Measurements from ENCODE around the gene EMC8.

EMC8 gene

GRCh38 chr16:85781695-85782370, 17.5 kb downstream of the EMC8 start:
- no peak for FAIRE-seq

GRCh38 chr16:85781156-85781555, 18.2 kb downstream of the EMC8 start:
- FAIRE-seq, result no peak

- FAIRE-seq, result no peak
Measured at GRCh38 chr16:85780281-85780680, 19.1 kb downstream of the EMC8 start.

GRCh38 chr16:85778873-85779272, 20.5 kb downstream of the EMC8 start:
- no peak for FAIRE-seq

- FAIRE-seq, result no peak
Measured at GRCh38 chr16:85777583-85778310, 21.6 kb downstream of the EMC8 start.

GRCh38 chr16:85774811-85775210, 24.5 kb downstream of the EMC8 start:
- FAIRE-seq, result no peak

- FAIRE-seq, result no peak
Measured at GRCh38 chr16:85774136-85774535, 25.2 kb downstream of the EMC8 start.

- FAIRE-seq, result no peak
Measured at GRCh38 chr16:85773044-85773443, 26.3 kb downstream of the EMC8 start.

GRCh38 chr16:85770741-85771140, 28.6 kb downstream of the EMC8 start:
- FAIRE-seq, result no peak

- FAIRE-seq, result no peak
Measured at GRCh38 chr16:85768199-85768598, 31.1 kb downstream of the EMC8 start.

- no peak for FAIRE-seq
Measured at GRCh38 chr16:85767531-85767930, 31.8 kb downstream of the EMC8 start.

GRCh38 chr16:85765767-85766166, 33.6 kb downstream of the EMC8 start:
- no peak for FAIRE-seq

- FAIRE-seq, result no peak
Measured at GRCh38 chr16:85765211-85765610, 34.1 kb downstream of the EMC8 start.

- FAIRE-seq, result no peak
Measured at GRCh38 chr16:85763616-85764015, 35.7 kb downstream of the EMC8 start.

GRCh38 chr16:85762970-85763369, 36.4 kb downstream of the EMC8 start:
- no peak for FAIRE-seq

- no peak for FAIRE-seq
Measured at GRCh38 chr16:85761861-85762260, 37.5 kb downstream of the EMC8 start.

- no peak for FAIRE-seq
Measured at GRCh38 chr16:85759631-85760419, 39.5 kb downstream of the EMC8 start.

- no peak for FAIRE-seq
Measured at GRCh38 chr16:85759136-85759535, 40.2 kb downstream of the EMC8 start.

GRCh38 chr16:85757341-85757822, 42.0 kb downstream of the EMC8 start:
- no peak for FAIRE-seq

- no peak for FAIRE-seq
Measured at GRCh38 chr16:85755929-85756768, 43.2 kb downstream of the EMC8 start.

GRCh38 chr16:85754413-85754812, 44.9 kb downstream of the EMC8 start:
- FAIRE-seq, result no peak

- FAIRE-seq, result no peak
Measured at GRCh38 chr16:85753976-85754375, 45.4 kb downstream of the EMC8 start.

- FAIRE-seq, result no peak
Measured at GRCh38 chr16:85753559-85753958, 45.8 kb downstream of the EMC8 start.
